ENCODE results near the gene LRRTM2.

Gene LRRTM2

GRCh38 chr5:138875946-138876345 is 811 bp upstream of the LRRTM2 start:
- in situ Hi-C loops (cut with MboI; ENCODE audit: low pct_unique_long_range_greater_than_20kb, low sequenced_read_pairs, unreplicated experiment) = no loop called here
- DNase-seq (ENCODE audit: low spot score) = no peak
- no peak for TF ChIP-seq CTCF (IDR thresholded peaks at IDR 0.05; ENCODE audit: extremely low read depth, insufficient read depth, missing control alignments)

DNA sequence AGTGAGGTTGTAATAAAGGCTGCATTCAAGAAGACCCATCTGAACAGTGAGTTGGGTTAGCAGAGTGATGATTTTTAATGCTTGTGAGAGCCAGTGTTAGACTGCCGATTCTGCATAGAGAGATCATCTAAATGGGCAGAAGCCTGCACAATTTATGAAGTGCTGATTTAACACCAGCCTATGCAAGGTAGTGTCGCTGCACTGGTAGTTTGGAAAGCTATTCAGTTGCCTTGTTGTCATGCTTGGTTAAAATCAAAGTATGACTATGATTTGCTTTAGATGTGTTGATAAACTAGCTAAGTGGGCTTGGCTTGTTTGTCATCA is 379 bp upstream of the LRRTM2 start:
- TF ChIP-seq CTCF (IDR thresholded peaks at IDR 0.05; ENCODE audit: extremely low read depth, insufficient read depth, missing control alignments) = no peak
- no peak for DNase-seq (ENCODE audit: low spot score)
- in situ Hi-C loops (cut with MboI; ENCODE audit: low pct_unique_long_range_greater_than_20kb, low sequenced_read_pairs, unreplicated experiment) = no loop called here

- no peak for TF ChIP-seq CTCF (IDR thresholded peaks at IDR 0.05; ENCODE audit: extremely low read depth, insufficient read depth, missing control alignments)
- in situ Hi-C loops (cut with MboI; ENCODE audit: low pct_unique_long_range_greater_than_20kb, low sequenced_read_pairs, unreplicated experiment) = no loop called here
- no peak for DNase-seq (ENCODE audit: low spot score)
Observed at GRCh38 chr5:138874241-138874640, 894 bp downstream of the LRRTM2 start.

DNA sequence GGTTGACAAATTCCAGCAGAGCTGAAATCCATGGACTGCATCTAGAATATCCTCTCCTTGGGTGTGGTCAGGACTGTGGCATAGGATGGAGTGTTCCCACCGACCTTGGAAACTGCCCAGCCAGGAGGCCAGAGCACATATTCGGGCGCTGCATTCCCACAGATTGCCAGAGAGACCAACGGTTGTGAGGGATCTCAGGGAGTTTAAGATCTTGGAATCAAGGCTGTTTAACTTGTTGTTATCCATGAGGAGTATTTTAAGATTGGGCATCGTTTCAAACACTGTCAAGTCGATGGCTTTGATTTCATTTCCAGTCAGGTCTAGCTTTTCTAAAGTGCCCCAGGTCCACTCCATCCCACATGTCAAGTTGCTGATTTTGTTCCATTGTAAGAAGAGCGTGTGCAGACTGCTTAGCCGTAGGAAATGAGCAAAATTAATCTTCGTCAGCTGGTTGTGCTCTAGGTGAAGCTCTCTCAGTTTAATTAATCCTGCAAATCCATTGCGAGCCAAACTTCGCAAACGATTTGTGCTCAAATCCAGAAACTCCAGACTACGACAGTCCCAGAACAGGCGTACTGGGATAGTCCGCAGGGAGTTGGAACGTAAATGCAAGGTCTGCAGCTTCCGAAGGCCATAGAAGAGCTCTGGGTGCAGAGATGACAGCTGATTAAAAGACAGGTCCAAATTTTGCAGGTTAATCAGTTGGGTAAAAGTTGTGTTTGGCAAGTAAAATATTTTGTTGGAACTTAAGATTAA is 1.5 kb downstream of the LRRTM2 start:
- DNase-seq (ENCODE audit: low spot score) = no peak
- in situ Hi-C loops (cut with MboI; ENCODE audit: low pct_unique_long_range_greater_than_20kb, low sequenced_read_pairs, unreplicated experiment) = no loop called here
- TF ChIP-seq CTCF (IDR thresholded peaks at IDR 0.05; ENCODE audit: extremely low read depth, insufficient read depth, missing control alignments) = no peak

GRCh38 chr5:138872841-138873465 is 2.2 kb downstream of the LRRTM2 start:
- in situ Hi-C loops (cut with MboI; ENCODE audit: low pct_unique_long_range_greater_than_20kb, low sequenced_read_pairs, unreplicated experiment) = no loop called here
- DNase-seq (ENCODE audit: low spot score) = no peak
- TF ChIP-seq CTCF (IDR thresholded peaks at IDR 0.05; ENCODE audit: extremely low read depth, insufficient read depth, missing control alignments) = no peak

GRCh38 chr5:138870611-138871010 is 4.5 kb downstream of the LRRTM2 start:
- TF ChIP-seq CTCF (IDR thresholded peaks at IDR 0.05; ENCODE audit: extremely low read depth, insufficient read depth, missing control alignments) = no peak
- in situ Hi-C loops (cut with MboI; ENCODE audit: low pct_unique_long_range_greater_than_20kb, low sequenced_read_pairs, unreplicated experiment) = no loop called here
- no peak for DNase-seq (ENCODE audit: low spot score)

Data from GM13977 (cell line).